Gastroesophageal sphincter (tissue), 3 donors: ENCODE data around the gene C8G.

Experiments
- POLR2A ChIP-seq, 2 donors: fragments of 450-650 bp; IDR thresholded peaks; one replicate each; pipeline ENCODE4 v1.6.1; 2017; ENCODE audit warnings: antibody characterized with exemption in 2 of 2, mild to moderate bottlenecking in 2 of 2, moderate library complexity in 1 of 2
- POLR2AphosphoS5 ChIP-seq: sonication (generic); formaldehyde crosslinking; IDR thresholded peaks from one replicate; pipeline ENCODE4 v1.6.1; 2017; ENCODE audit warnings: antibody characterized with exemption
- TF ChIP-seq, protein P1 (sequence below), 4 experiments: fragments of 200-600 bp in 2 of 4; fragments of 450-650 bp in 2 of 4; sonication (generic) in 1 of 4; IDR thresholded peaks; one replicate each; pipeline ENCODE4 v1.5.1; 2017 to 2019; ENCODE audit warnings: antibody characterized with exemption in 4 of 4, mild to moderate bottlenecking in 2 of 4, moderate library complexity in 2 of 4

- TF ChIP-seq, protein P1, sequence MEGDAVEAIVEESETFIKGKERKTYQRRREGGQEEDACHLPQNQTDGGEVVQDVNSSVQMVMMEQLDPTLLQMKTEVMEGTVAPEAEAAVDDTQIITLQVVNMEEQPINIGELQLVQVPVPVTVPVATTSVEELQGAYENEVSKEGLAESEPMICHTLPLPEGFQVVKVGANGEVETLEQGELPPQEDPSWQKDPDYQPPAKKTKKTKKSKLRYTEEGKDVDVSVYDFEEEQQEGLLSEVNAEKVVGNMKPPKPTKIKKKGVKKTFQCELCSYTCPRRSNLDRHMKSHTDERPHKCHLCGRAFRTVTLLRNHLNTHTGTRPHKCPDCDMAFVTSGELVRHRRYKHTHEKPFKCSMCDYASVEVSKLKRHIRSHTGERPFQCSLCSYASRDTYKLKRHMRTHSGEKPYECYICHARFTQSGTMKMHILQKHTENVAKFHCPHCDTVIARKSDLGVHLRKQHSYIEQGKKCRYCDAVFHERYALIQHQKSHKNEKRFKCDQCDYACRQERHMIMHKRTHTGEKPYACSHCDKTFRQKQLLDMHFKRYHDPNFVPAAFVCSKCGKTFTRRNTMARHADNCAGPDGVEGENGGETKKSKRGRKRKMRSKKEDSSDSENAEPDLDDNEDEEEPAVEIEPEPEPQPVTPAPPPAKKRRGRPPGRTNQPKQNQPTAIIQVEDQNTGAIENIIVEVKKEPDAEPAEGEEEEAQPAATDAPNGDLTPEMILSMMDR (IDR thresholded peaks at IDR 0.05), result no peak
- no peak for TF ChIP-seq POLR2AphosphoS5
- no peak for TF ChIP-seq POLR2A (IDR thresholded peaks at IDR 0.05)
Observed at GRCh38 chr9:136978865-136979544, 34.0 kb downstream of the C8G start.
